SK-N-SH (cell line): ENCODE data around the gene CCL27. TPM values are rescaled to one million over a fixed set of nuclear protein-coding genes. Genes with fewer than 3 reads are reported as not detected.

Experiments used
- CTCF ChIA-PET: fragments of 300-600, 350-600 bp; formaldehyde crosslinking; extraction: SDS; loops from one replicate; lab custom pipeline; 2021; lab: Yijun Ruan, JAX
- POLR2A ChIA-PET: fragments of 350-600 bp; sonication (Branson Sonifier 250); formaldehyde crosslinking; extraction: SDS; loops from one replicate; lab custom pipeline; 2020; ENCODE audit warnings: antibody characterized with exemption, inconsistent platforms; lab: Yijun Ruan, JAX
- DNase-seq: peaks from one replicate; pipeline ENCODE4 v3.0.0; 2012
- H2AFZ ChIP-seq: fragments of 200-600 bp; sonication (generic); 2 replicates; pipeline ENCODE4 v1.8.1; 2016; ENCODE audit warnings: antibody characterized with exemption, mild to moderate bottlenecking, low read depth
- H3F3A ChIP-seq: fragments of 200-600 bp; sonication (generic); replicated peaks from 2 replicates; pipeline ENCODE3; 2016; ENCODE audit warnings: antibody characterized with exemption, mild to moderate bottlenecking; ENCODE audit not compliant: insufficient read depth
- H3K27ac ChIP-seq, 2 experiments: fragments of 200-500 bp in 1 of 2; fragments of 200-600 bp in 1 of 2; sonication (Bioruptor generic) in 1 of 2; sonication (generic), shearing (Covaris generic) in 1 of 2; 2 replicates each; pipeline versions ENCODE4 v1.5.1 to v1.6.1; 2014 to 2016; ENCODE audit warnings: low read depth in 2 of 2, inconsistent platforms in 1 of 2, low read length in 1 of 2, mild to moderate bottlenecking in 1 of 2, mixed read lengths in 1 of 2
- H3K27me3 ChIP-seq: fragments of 200-600 bp; sonication (generic), shearing (Covaris generic); 2 replicates; pipeline ENCODE4 v1.6.1; 2016; ENCODE audit warnings: mixed run types; ENCODE audit not compliant: insufficient read depth
- H3K36me3 ChIP-seq, 2 experiments: fragments of 200-500 bp in 1 of 2; fragments of 200-600 bp in 1 of 2; sonication (Bioruptor generic) in 1 of 2; sonication (generic) in 1 of 2; replicated peaks in 1 of 2; 2 replicates each; pipeline versions ENCODE3 to v1.5.1; 2014 to 2016; ENCODE audit warnings: low read length in 1 of 2, mild to moderate bottlenecking in 1 of 2; ENCODE audit not compliant: insufficient read depth in 2 of 2, control insufficient read depth in 1 of 2
- H3K4me1 ChIP-seq, 2 experiments: fragments of 200-500 bp in 1 of 2; fragments of 200-600 bp in 1 of 2; sonication (Bioruptor generic) in 1 of 2; sonication (generic), shearing (Covaris generic) in 1 of 2; 2 replicates each; pipeline versions ENCODE4 v1.5.1 to v1.6.1; 2014 to 2016; ENCODE audit warnings: low read depth in 1 of 2, low read length in 1 of 2, mixed run types in 1 of 2; ENCODE audit not compliant: insufficient read depth in 2 of 2, control insufficient read depth in 1 of 2
- H3K4me2 ChIP-seq: fragments of 200-600 bp; sonication (generic), shearing (Covaris generic); 2 replicates; pipeline ENCODE4 v1.6.1; 2017; ENCODE audit warnings: mixed run types
- H3K4me3 ChIP-seq, 2 experiments: fragments of 200-500 bp in 1 of 2; fragments of 200-600 bp in 1 of 2; sonication (Bioruptor generic) in 1 of 2; sonication (generic), shearing (Covaris generic) in 1 of 2; 2 replicates each; pipeline versions ENCODE4 v1.5.1 to v1.8.1; 2014 to 2016; ENCODE audit warnings: low read depth in 2 of 2, inconsistent platforms in 1 of 2, low read length in 1 of 2, mild to moderate bottlenecking in 1 of 2, mixed read lengths in 1 of 2, moderate library complexity in 1 of 2
- H3K79me2 ChIP-seq: fragments of 200-600 bp; sonication (generic); 2 replicates; pipeline ENCODE4 v1.8.1; 2017; ENCODE audit warnings: mild to moderate bottlenecking; ENCODE audit not compliant: insufficient read depth
- H3K9ac ChIP-seq: fragments of 200-600 bp; sonication (generic); 2 replicates; pipeline ENCODE4 v1.6.1; 2017; ENCODE audit warnings: mixed run types
- H3K9me2 ChIP-seq: fragments of 200-600 bp; sonication (generic); 2 replicates; pipeline ENCODE4 v1.6.1; 2017; ENCODE audit warnings: mixed run types
- H3K9me3 ChIP-seq: fragments of 200-600 bp; sonication (generic); 2 replicates; pipeline ENCODE4 v1.6.1; 2017; ENCODE audit warnings: mixed run types, mild to moderate bottlenecking, moderate library complexity
- H4K20me1 ChIP-seq: fragments of 200-600 bp; sonication (generic); 2 replicates; pipeline ENCODE4 v1.6.1; 2017; ENCODE audit warnings: mild to moderate bottlenecking, mixed run types; ENCODE audit not compliant: insufficient read depth
- CTCF ChIP-seq: fragments of 200-600 bp; sonication (generic); IDR thresholded peaks from 2 replicates; pipeline ENCODE4 v1.6.1; 2017; ENCODE audit warnings: antibody characterized with exemption, mild to moderate bottlenecking, moderate library complexity
- EP300 ChIP-seq, 2 experiments: IDR thresholded peaks; 2 replicates each; pipeline versions ENCODE4 v1.4.0 to v1.6.1; 2012; ENCODE audit warnings: borderline replicate concordance in 1 of 2, low read depth in 1 of 2, low read length in 1 of 2
- FOXM1 ChIP-seq: IDR thresholded peaks from 2 replicates; pipeline ENCODE4 v1.4.0; 2012; ENCODE audit warnings: low read depth, mild to moderate bottlenecking
- GABPA ChIP-seq: IDR thresholded peaks from 2 replicates; pipeline ENCODE4 v1.4.0; 2012; ENCODE audit warnings: low read depth, mild to moderate bottlenecking
- MAX ChIP-seq: IDR thresholded peaks from 2 replicates; pipeline ENCODE4 v1.4.0; 2012; ENCODE audit warnings: low read depth
- MXI1 ChIP-seq: IDR thresholded peaks from 2 replicates; pipeline ENCODE4 v1.6.1; 2012; ENCODE audit warnings: mild to moderate bottlenecking, low read depth, low read length, improper control_type of control experiment
- NFIC ChIP-seq: IDR thresholded peaks from 2 replicates; pipeline ENCODE4 v1.4.0; 2012; ENCODE audit warnings: borderline replicate concordance
- NRF1 ChIP-seq: IDR thresholded peaks from 2 replicates; pipeline ENCODE4 v1.6.1; 2012; ENCODE audit warnings: low read depth, mild to moderate bottlenecking, low read length
- RAD21 ChIP-seq: IDR thresholded peaks from 2 replicates; pipeline ENCODE4 v1.6.1; 2012; ENCODE audit warnings: mild to moderate bottlenecking, low read length
- RCOR1 ChIP-seq: fragments of 150-350 bp; IDR thresholded peaks from 2 replicates; pipeline ENCODE4 v1.6.1; 2017; ENCODE audit warnings: antibody characterized with exemption, low read length
- RXRA ChIP-seq: IDR thresholded peaks from 2 replicates; pipeline ENCODE4 v1.4.0; 2012; ENCODE audit warnings: low read depth, mild to moderate bottlenecking, borderline replicate concordance
- SIN3A ChIP-seq: IDR thresholded peaks from 2 replicates; pipeline ENCODE4 v1.6.1; 2012; ENCODE audit warnings: low read depth, mild to moderate bottlenecking, low read length, moderate library complexity, borderline replicate concordance
- SMC3 ChIP-seq: IDR thresholded peaks from 2 replicates; pipeline ENCODE4 v1.6.1; 2012; ENCODE audit warnings: low read depth, low read length, improper control_type of control experiment
- TAF1 ChIP-seq: IDR thresholded peaks from 2 replicates; pipeline ENCODE4 v1.6.1; 2012; ENCODE audit warnings: low read depth, mild to moderate bottlenecking, low read length, moderate library complexity, borderline replicate concordance
- TEAD4 ChIP-seq: IDR thresholded peaks from 2 replicates; pipeline ENCODE4 v1.4.0; 2012; ENCODE audit warnings: mild to moderate bottlenecking, borderline replicate concordance; ENCODE audit not compliant: insufficient read depth
- USF2 ChIP-seq: fragments of 150-350 bp; IDR thresholded peaks from 2 replicates; pipeline ENCODE4 v1.6.1; 2017; ENCODE audit warnings: antibody characterized with exemption, low read length, low read depth, borderline replicate concordance
- YY1 ChIP-seq: IDR thresholded peaks from 2 replicates; pipeline ENCODE4 v1.4.0; 2012; ENCODE audit warnings: low read depth, mild to moderate bottlenecking
- WGBS: methylation state at CpG from one replicate; pipeline ENCODE4 v1.1.6; 2017; ENCODE audit warnings: low lambda C conversion rate; 5-methylcytosine and 5-hydroxymethylcytosine counted together
- polyA plus RNA-seq, 3 experiments: library from polyadenylated mRNA; depleted of rRNA; stranded (reverse); fragments of >200 nt; gene quantifications; 2 replicates each; pipeline ENCODE4 v1.2.3, GENCODE V29; 2012
- TF ChIP-seq, protein P1 (sequence below): IDR thresholded peaks from 2 replicates; pipeline ENCODE4 v1.4.0; 2012; ENCODE audit warnings: low read depth, borderline replicate concordance

CCL27 gene
- polyA plus RNA-seq, 1 of the 3 experiments (the other 2 are of a cell fraction), result not detected

DNA sequence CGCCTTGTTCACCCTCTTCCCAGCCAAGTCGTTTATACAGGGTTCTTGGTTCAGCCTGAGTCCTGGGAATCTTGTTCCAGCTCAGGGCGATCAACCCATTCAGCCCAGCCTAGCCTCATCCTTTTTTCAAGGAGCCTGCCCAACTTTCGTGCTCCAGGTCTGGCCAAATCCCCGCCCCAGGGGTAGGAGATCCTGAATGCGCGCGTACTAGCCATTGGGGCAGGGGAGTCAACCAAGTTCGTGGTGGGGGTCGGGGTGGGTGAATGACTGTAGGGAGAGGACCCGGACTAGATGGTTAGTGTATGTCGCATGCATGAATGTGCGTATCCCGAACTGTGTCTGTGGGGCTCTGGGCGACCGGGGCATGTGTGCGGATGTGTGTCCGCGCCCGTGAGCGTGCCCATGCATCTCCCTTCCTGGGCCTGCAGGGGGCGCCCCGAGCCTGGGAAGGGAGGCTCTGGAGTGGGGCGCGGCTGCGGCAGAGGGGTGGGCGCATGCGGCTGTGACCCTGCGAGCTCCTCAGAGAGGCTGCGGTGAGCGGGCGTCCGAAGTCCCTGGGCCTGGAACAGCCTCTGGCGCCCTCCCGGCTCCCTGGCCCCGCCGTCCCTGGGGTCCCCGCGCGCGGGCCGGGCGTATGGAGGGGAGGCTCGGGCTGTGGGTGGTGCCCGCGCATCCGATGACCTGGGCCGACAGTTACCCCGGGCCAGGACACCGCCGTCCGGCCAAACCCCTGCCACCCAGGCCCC lies 38.7 kb upstream of the CCL27 start:
- Histone ChIP-seq H3F3A (no peaks in the 10 kb centered on the region), H3K27me3 (no peaks in the 10 kb centered on the region), H3K4me1 (peaks cover 0 to 4% of the 10 kb centered on the region in 2 experiments; a peak in 1 of 4 replicates), H3K9ac (peak overlapping the region; percentile 30; the same call in 1 of the 2 replicates), H3K9me2 (no peaks in the 10 kb centered on the region), H3K36me3 (no peaks in the 10 kb centered on the region), H3K4me3 (peak overlapping the region; percentile 54 to 58), H4K20me1 (no peaks in the 10 kb centered on the region), H3K79me2 (no peaks in the 10 kb centered on the region), H2AFZ (peak overlapping the region; percentile 62; the same call in 1 of the 2 replicates), H3K9me3 (no peaks in the 10 kb centered on the region), H3K27ac (peak overlapping the region in 1 of 2 experiments; percentile 18; a peak in 2 of 4 replicates), H3K4me2 (peak overlapping the region; percentile 75)
- 60% methylated on average over 8 of the region's 52 CpGs for WGBS
- DNase-seq, result peak; percentile 86
- TF ChIP-seq RXRA (no peak), SMC3 (peak; percentile 22; the same call in 1 of the 2 replicates), FOXM1 (no peak), NRF1 (no peak), USF2 (no peak), SIN3A (no peak), YY1 (no peak), GABPA (no peak), MXI1 (0 out of 2 replicates have a peak, but pooled peaks have one; percentile 18), RCOR1 (no peak), NFIC (no peak), TEAD4 (no peak), RAD21 (peak; percentile 51), EP300 (IDR thresholded peaks at IDR 0.05; ENCODE audit: borderline replicate concordance in 1 of 2, low read depth in 1 of 2, low read length in 1 of 2) (no peak), CTCF (peak; percentile 67), TAF1 (no peak), MAX (no peak)
- TF ChIP-seq, protein P1, sequence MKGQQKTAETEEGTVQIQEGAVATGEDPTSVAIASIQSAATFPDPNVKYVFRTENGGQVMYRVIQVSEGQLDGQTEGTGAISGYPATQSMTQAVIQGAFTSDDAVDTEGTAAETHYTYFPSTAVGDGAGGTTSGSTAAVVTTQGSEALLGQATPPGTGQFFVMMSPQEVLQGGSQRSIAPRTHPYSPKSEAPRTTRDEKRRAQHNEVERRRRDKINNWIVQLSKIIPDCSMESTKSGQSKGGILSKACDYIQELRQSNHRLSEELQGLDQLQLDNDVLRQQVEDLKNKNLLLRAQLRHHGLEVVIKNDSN, result no peak
- CTCF ChIA-PET, result interaction anchor here (0.6 to 5.8 kb wide), 23 partner anchors 8 to 293 kb away, joined by 3 to 57 read pairs (median 5); partner anchors contain the start of genes CCL19, CCL21, CCL27 and DCTN3
- POLR2A ChIA-PET, result interaction anchor here (0.9 kb wide), 1 partner anchor 15 kb away, joined by 3 read pairs; no protein-coding TSS in a partner anchor
